ENCODE results near the gene MZT1.
A peak's percentile ranks its signal among the peaks of the same experiment; 100 is the strongest.

MZT1 gene

GRCh38 chr13:72727417-72728289 is at the start of gene MZT1, which contains the start of gene BORA:
MZT1 (minus strand) TSS chr13:72727629; CDS start chr13:72727602, 27 bp downstream.
BORA (plus strand) TSS chr13:72727923; CDS start chr13:72728941, 1,018 bp downstream.
- H3K4me3 ChIP-seq (ENCODE audit: low read depth, low read length): peak within 1 kb of the TSS; percentile 87
- CTCF ChIA-PET: interaction anchor here (0.6 kb wide), 1 partner anchor 9 kb away, joined by 3 read pairs; no protein-coding TSS in a partner anchor
- no peak for TF ChIP-seq CTCF (IDR thresholded peaks at IDR 0.05; ENCODE audit: insufficient read depth, low read length, missing control alignments)
- DNase-seq (ENCODE audit: low read depth, low spot score): peak; percentile 84
- POLR2A ChIA-PET: no interaction called here

GRCh38 chr13:72774019-72774418 is 46.6 kb upstream of the MZT1 start:
- no peak for DNase-seq (ENCODE audit: low read depth, low spot score)
- no peak overlapping the region for H3K4me3 ChIP-seq (ENCODE audit: low read depth, low read length)
- ChIA-PET CTCF (no interaction called here), POLR2A (no interaction called here)
- no peak for TF ChIP-seq CTCF (IDR thresholded peaks at IDR 0.05; ENCODE audit: insufficient read depth, low read length, missing control alignments)

- DNase-seq (ENCODE audit: low read depth, low spot score): no peak
- POLR2A ChIA-PET: no interaction called here
- CTCF ChIA-PET: no interaction called here
- H3K4me3 ChIP-seq (ENCODE audit: low read depth, low read length): no peak overlapping the region
- no peak for TF ChIP-seq CTCF (IDR thresholded peaks at IDR 0.05; ENCODE audit: insufficient read depth, low read length, missing control alignments)
Measured at GRCh38 chr13:72763411-72763810, 36.0 kb upstream of the MZT1 start.

GRCh38 chr13:72760189-72760588 is 32.8 kb upstream of the MZT1 start:
- ChIA-PET CTCF (no interaction called here), POLR2A (interaction anchor here (0.7 kb wide), 1 partner anchor 9 kb away, joined by 3 read pairs; no protein-coding TSS in a partner anchor)
- no peak for DNase-seq (ENCODE audit: low read depth, low spot score)
- no peak for TF ChIP-seq CTCF (IDR thresholded peaks at IDR 0.05; ENCODE audit: insufficient read depth, low read length, missing control alignments)
- no peak overlapping the region for H3K4me3 ChIP-seq (ENCODE audit: low read depth, low read length)

GRCh38 chr13:72757792-72758535 is 30.5 kb upstream of the MZT1 start:
- ChIA-PET POLR2A (interaction anchor here (0.5 kb wide), 1 partner anchor 15 kb away, joined by 3 read pairs; no protein-coding TSS in a partner anchor), CTCF (no interaction called here)
- no peak for TF ChIP-seq CTCF (IDR thresholded peaks at IDR 0.05; ENCODE audit: insufficient read depth, low read length, missing control alignments)
- H3K4me3 ChIP-seq (ENCODE audit: low read depth, low read length): no peak overlapping the region
- DNase-seq (ENCODE audit: low read depth, low spot score): no peak

GRCh38 chr13:72754111-72754510 is 26.7 kb upstream of the MZT1 start:
- no peak for DNase-seq (ENCODE audit: low read depth, low spot score)
- ChIA-PET POLR2A (no interaction called here), CTCF (no interaction called here)
- no peak for TF ChIP-seq CTCF (IDR thresholded peaks at IDR 0.05; ENCODE audit: insufficient read depth, low read length, missing control alignments)
- H3K4me3 ChIP-seq (ENCODE audit: low read depth, low read length): no peak overlapping the region
